Thoracic aorta (tissue), 2 donors: ENCODE measurements around the gene PACS1. TPM values are rescaled to one million over a fixed set of nuclear protein-coding genes. Genes with fewer than 3 reads are reported as not detected.

Experiments
- ATAC-seq: fragments of 150-250 bp; one replicate; pipeline ENCODE4 v1.8.0; 2017; ENCODE audit warnings: low read depth; ENCODE audit not compliant: insufficient number of reproducible peaks, low FRiP score
- DNase-seq: peaks from one replicate; pipeline ENCODE4 v3.0.0-alpha.2; 2020; ENCODE audit warnings: low spot score
- H3K27ac ChIP-seq, 2 donors: fragments of 200-600 bp; sonication (generic); 1 replicate in 1 of 2; 2 replicates in 1 of 2; pipeline ENCODE4 v1.5.1; 2016; ENCODE audit warnings: mild to moderate bottlenecking in 2 of 2, moderate library complexity in 2 of 2
- H3K27me3 ChIP-seq: fragments of 200-600 bp; sonication (generic); replicated peaks from 2 replicates; pipeline ENCODE4 v1.6.0; 2016; ENCODE audit warnings: mild to moderate bottlenecking; ENCODE audit not compliant: insufficient read depth
- H3K36me3 ChIP-seq: fragments of 200-600 bp; sonication (generic); one replicate; pipeline ENCODE4 v1.5.1; 2016
- H3K4me1 ChIP-seq, 2 donors: fragments of 200-600 bp; sonication (generic); 1 replicate in 1 of 2; 2 replicates in 1 of 2; pipeline versions ENCODE4 v1.5.1 to v1.6.0; 2016; ENCODE audit warnings: low read depth in 2 of 2, mild to moderate bottlenecking in 1 of 2; ENCODE audit not compliant: control insufficient read depth in 1 of 2
- H3K4me3 ChIP-seq: fragments of 200-600 bp; sonication (generic); 2 replicates; pipeline ENCODE4 v1.5.1; 2016; ENCODE audit warnings: mild to moderate bottlenecking
- H3K9me3 ChIP-seq: fragments of 200-600 bp; sonication (generic); 2 replicates; pipeline ENCODE4 v1.5.1; 2016
- CTCF ChIP-seq: fragments of 200-600 bp; sonication (generic); IDR thresholded peaks from one replicate; pipeline ENCODE4 v1.5.1; 2019; ENCODE audit warnings: antibody characterized with exemption
- total RNA-seq, 2 donors: library from RNA; depleted of rRNA; stranded (reverse); fragments of >200 nt; gene quantifications; one replicate each; pipeline versions ENCODE4 v1.1.0 to v1.2.3, GENCODE V29; 2016

Gene PACS1
- total RNA-seq, 2 donors from 2014 or later, result 82.9 to 112 TPM

GRCh38 chr11:66072081-66072480 lies 2.0 kb downstream of the PACS1 start:
- H3K36me3 ChIP-seq, result peaks cover 17% of the 10 kb centered on the region
- H3K27ac ChIP-seq, result peak overlapping the region in 1 of 2 donors; percentile 82
- no peak for TF ChIP-seq CTCF
- no peak overlapping the region for H3K4me3 ChIP-seq
- H3K4me1 ChIP-seq, result peaks cover 26 to 45% of the 10 kb centered on the region in 2 donors
- ATAC-seq (no peak), DNase-seq (no peak)
- H3K9me3 ChIP-seq, result no peaks in the 10 kb centered on the region
- H3K27me3 ChIP-seq, result no peaks in the 10 kb centered on the region

- no peak for DNase-seq
- Histone ChIP-seq H3K27ac (no peak overlapping the region), H3K27me3 (no peaks in the 10 kb centered on the region), H3K4me1 (peaks cover 27 to 47% of the 10 kb centered on the region in 2 donors), H3K4me3 (no peak overlapping the region), H3K36me3 (peaks cover 13% of the 10 kb centered on the region), H3K9me3 (no peaks in the 10 kb centered on the region)
- TF ChIP-seq CTCF, result no peak
- no peak for ATAC-seq
Observed at GRCh38 chr11:66072518-66072917, 2.4 kb downstream of the PACS1 start.

GRCh38 chr11:66073669-66074068 lies 3.6 kb downstream of the PACS1 start:
- Histone ChIP-seq H3K36me3 (peaks cover 4% of the 10 kb centered on the region), H3K27me3 (no peaks in the 10 kb centered on the region), H3K4me3 (no peak overlapping the region), H3K27ac (no peak overlapping the region), H3K9me3 (no peaks in the 10 kb centered on the region), H3K4me1 (peaks cover 24 to 38% of the 10 kb centered on the region in 2 donors)
- DNase-seq (no peak), ATAC-seq (no peak)
- TF ChIP-seq CTCF, result no peak

- Histone ChIP-seq H3K4me1 (peaks cover 21 to 30% of the 10 kb centered on the region in 2 donors), H3K9me3 (no peaks in the 10 kb centered on the region), H3K27me3 (no peaks in the 10 kb centered on the region), H3K36me3 (no peaks in the 10 kb centered on the region), H3K4me3 (no peak overlapping the region), H3K27ac (no peak overlapping the region)
- no peak for TF ChIP-seq CTCF
- ATAC-seq (no peak), DNase-seq (no peak)
Observed at GRCh38 chr11:66075273-66075672, 5.2 kb downstream of the PACS1 start.

- TF ChIP-seq CTCF, result no peak
- Histone ChIP-seq H3K36me3 (no peaks in the 10 kb centered on the region), H3K27ac (no peak overlapping the region), H3K9me3 (no peaks in the 10 kb centered on the region), H3K27me3 (no peaks in the 10 kb centered on the region), H3K4me3 (no peak overlapping the region), H3K4me1 (peaks cover 32 to 38% of the 10 kb centered on the region in 2 donors)
- ATAC-seq, result no peak
- DNase-seq, result no peak
Observed at GRCh38 chr11:66076561-66076960, 6.5 kb downstream of the PACS1 start.
